SK-N-SH treated with all-trans-retinoic acid at 6 μM for 48 hours (cell line): ENCODE results near the gene GALNT1.

Experiments used
- ARNTL ChIP-seq: fragments of 450-650 bp; formaldehyde crosslinking; IDR thresholded peaks from 2 replicates; pipeline ENCODE4 v1.5.0; 2020; ENCODE audit warnings: low read depth, mild to moderate bottlenecking, moderate library complexity, borderline replicate concordance
- CREB5 ChIP-seq: fragments of 250-450 bp; sonication (Bioruptor Pico); IDR thresholded peaks from 2 replicates; pipeline ENCODE4 v1.5.1; 2020; ENCODE audit warnings: low read depth, mild to moderate bottlenecking, moderate library complexity
- ESRRG ChIP-seq: fragments of 250-450 bp; sonication (Bioruptor Pico); IDR thresholded peaks from 2 replicates; pipeline ENCODE4 v1.6.1; 2021; ENCODE audit warnings: mild to moderate bottlenecking
- GLIS3 ChIP-seq: fragments of 250-450 bp; sonication (Bioruptor Pico); IDR thresholded peaks from 2 replicates; pipeline ENCODE4 v1.5.0; 2020; ENCODE audit warnings: mild to moderate bottlenecking, moderate library complexity
- PATZ1 ChIP-seq: fragments of 250-450 bp; sonication (Bioruptor Pico); IDR thresholded peaks from 2 replicates; pipeline ENCODE4 v1.8.0; 2020; ENCODE audit warnings: mild to moderate bottlenecking, moderate library complexity, borderline replicate concordance
- TSHZ2 ChIP-seq: fragments of 250-450 bp; sonication (Bioruptor Pico); IDR thresholded peaks from 2 replicates; pipeline ENCODE4 v1.5.0; 2020; ENCODE audit warnings: mild to moderate bottlenecking, moderate library complexity
- ZFP3 ChIP-seq: fragments of 250-450 bp; sonication (Bioruptor Pico); IDR thresholded peaks from 2 replicates; pipeline ENCODE4 v1.5.0; 2020; ENCODE audit warnings: mild to moderate bottlenecking, moderate library complexity
- ZNF70 ChIP-seq: fragments of 450-650 bp; formaldehyde crosslinking; IDR thresholded peaks from 2 replicates; pipeline ENCODE4 v1.5.0; 2020; ENCODE audit warnings: mild to moderate bottlenecking, moderate library complexity

GRCh38 chr18:35715139-35715538, 133.6 kb downstream of the GALNT1 start:
- no peak for TF ChIP-seq ZFP3
- TF ChIP-seq ZNF70 (CRISPR knock-in tag): no peak
- no peak for TF ChIP-seq ARNTL (CRISPR knock-in tag)
- TF ChIP-seq CREB5 (CRISPR knock-in tag): no peak
- TF ChIP-seq ESRRG: no peak
- no peak for TF ChIP-seq GLIS3 (CRISPR knock-in tag)
- no peak for TF ChIP-seq PATZ1 (CRISPR knock-in tag)
- TF ChIP-seq TSHZ2 (CRISPR knock-in tag): no peak
